Psoas muscle (tissue), 8 donors: Measurements from ENCODE around the gene LSM10. TPM values are rescaled to one million over a fixed set of nuclear protein-coding genes. Genes with fewer than 3 reads are reported as not detected.
A peak's percentile ranks its signal among the peaks of the same experiment; 100 is the strongest.

Experiments used
- ATAC-seq, 4 donors: fragments of 200-7000 bp; cut with Tn5 transposase; one replicate each; pipeline ENCODE4 v1.9.1; 2020; ENCODE audit warnings: moderate library complexity in 3 of 4, mild to moderate bottlenecking in 2 of 4
- DNase-seq, 2 donors: peaks; one replicate each; pipeline ENCODE4 v3.0.0-alpha.2; 2020
- H3K27ac ChIP-seq: fragments of 200-600 bp; one replicate; pipeline ENCODE4 v1.8.0; 2022
- H3K27me3 ChIP-seq, 3 donors: fragments of 200-600 bp in 1 of 3; one replicate each; pipeline versions ENCODE4 v1.6.1 to v1.8.0; 2013 to 2022; ENCODE audit warnings: low read length in 2 of 3, mild to moderate bottlenecking in 2 of 3, moderate library complexity in 1 of 3; ENCODE audit not compliant: insufficient read depth in 3 of 3
- H3K36me3 ChIP-seq, 2 donors: fragments of 200-600 bp in 1 of 2; one replicate each; pipeline versions ENCODE4 v1.6.1 to v1.8.0; 2013 to 2022; ENCODE audit warnings: low read depth in 1 of 2, mild to moderate bottlenecking in 1 of 2, moderate library complexity in 1 of 2; ENCODE audit not compliant: insufficient read depth in 1 of 2
- H3K4me1 ChIP-seq: fragments of 200-600 bp; one replicate; pipeline ENCODE4 v1.8.0; 2022
- H3K4me3 ChIP-seq: fragments of 200-600 bp; one replicate; pipeline ENCODE4 v1.8.0; 2022; ENCODE audit warnings: mild to moderate bottlenecking
- H3K9me3 ChIP-seq: fragments of 200-600 bp; one replicate; pipeline ENCODE4 v1.8.0; 2022
- WGBS, 3 donors: extraction: QIAGEN DNeasy Blood & Tissue Kit; methylation state at CpG; one replicate each; pipeline versions ENCODE4 v1.1.6 to v1.1.7; 2013; 5-methylcytosine and 5-hydroxymethylcytosine counted together
- intact Hi-C, 2 donors: fragments of 100-400 bp; cut with DNase I; formaldehyde crosslinking; loops; one replicate each; pipeline versions ENCODE4 v1.11.0 to v1.14.2; 2022
- polyA plus RNA-seq, 3 donors: library from polyadenylated mRNA; stranded (reverse); fragments of 200-250 nt; gene quantifications; one replicate each; pipeline ENCODE4 v1.2.3, GENCODE V29; 2013
- total RNA-seq, 4 donors: library from RNA; stranded (reverse); fragmentation: NEBNext Ultra II Directional in 2 of 4; extraction: Animal tissue kit (Norgen Biotek cat#: 25700) in 2 of 4; gene quantifications; one replicate each; pipeline versions ENCODE4 v1.2.1 to v1.2.4, GENCODE V29; 2021 to 2023
- TF ChIP-seq, protein P1 (sequence below): fragments of 200-600 bp; IDR thresholded peaks from one replicate; pipeline ENCODE4 v1.8.0; 2022; ENCODE audit warnings: antibody characterized with exemption
- donor health status: healthy with polysubstance abuse.
- donor health status: DM: no; HTN: no; CAD: no; lungs with moderate emphysema.
- donor health status: Bipolar disorder and iron deficiency.
- donor health status: healthy.
- donor health status: DM: yes; HTN: yes; CAD: no.
- donor health status: DM: no; HTN: no; CAD: no.
- donor health status: DM: no; HTN: no; CAD: no.
- donor health status: DM: yes; HTN: yes; CAD: no.

The LSM10 gene
- total and polyA plus RNA-seq, 7 donors = 80.3 to 246 (median 102) TPM

DNA sequence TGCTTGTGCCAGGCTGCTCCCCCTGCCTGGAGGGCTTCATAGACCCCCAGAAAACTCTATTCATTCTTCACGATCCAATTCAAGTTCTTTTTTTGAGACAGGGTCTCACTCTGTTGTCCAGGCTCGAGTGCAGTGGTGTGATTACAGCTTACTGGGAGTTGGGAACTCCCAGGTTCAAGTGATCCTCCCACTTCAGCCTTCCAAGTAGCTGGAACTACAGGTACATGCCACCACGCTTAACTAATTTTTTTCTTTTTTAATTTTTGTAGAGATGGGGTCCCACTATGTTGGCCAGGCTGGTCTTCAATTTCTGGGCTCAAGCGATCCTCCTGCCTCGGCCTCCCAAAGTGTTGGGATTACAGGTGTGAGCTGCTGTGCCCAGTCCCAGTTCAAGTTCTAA, 16.3 kb downstream of the LSM10 start:
- intact Hi-C loops = loop anchor here in 1 of 2 donors (10.0 kb wide), 1 partner anchor 227 kb away; the partner anchor contains the start of gene MAP7D1
- Histone ChIP-seq H3K27ac (peak overlapping the region; percentile 92), H3K27me3 (no peaks in the 10 kb centered on the region), H3K9me3 (no peaks in the 10 kb centered on the region), H3K4me3 (no peak overlapping the region), H3K4me1 (peaks cover 69% of the 10 kb centered on the region), H3K36me3 (peaks cover 0 to 26% of the 10 kb centered on the region in 2 donors)
- TF ChIP-seq, protein P1, sequence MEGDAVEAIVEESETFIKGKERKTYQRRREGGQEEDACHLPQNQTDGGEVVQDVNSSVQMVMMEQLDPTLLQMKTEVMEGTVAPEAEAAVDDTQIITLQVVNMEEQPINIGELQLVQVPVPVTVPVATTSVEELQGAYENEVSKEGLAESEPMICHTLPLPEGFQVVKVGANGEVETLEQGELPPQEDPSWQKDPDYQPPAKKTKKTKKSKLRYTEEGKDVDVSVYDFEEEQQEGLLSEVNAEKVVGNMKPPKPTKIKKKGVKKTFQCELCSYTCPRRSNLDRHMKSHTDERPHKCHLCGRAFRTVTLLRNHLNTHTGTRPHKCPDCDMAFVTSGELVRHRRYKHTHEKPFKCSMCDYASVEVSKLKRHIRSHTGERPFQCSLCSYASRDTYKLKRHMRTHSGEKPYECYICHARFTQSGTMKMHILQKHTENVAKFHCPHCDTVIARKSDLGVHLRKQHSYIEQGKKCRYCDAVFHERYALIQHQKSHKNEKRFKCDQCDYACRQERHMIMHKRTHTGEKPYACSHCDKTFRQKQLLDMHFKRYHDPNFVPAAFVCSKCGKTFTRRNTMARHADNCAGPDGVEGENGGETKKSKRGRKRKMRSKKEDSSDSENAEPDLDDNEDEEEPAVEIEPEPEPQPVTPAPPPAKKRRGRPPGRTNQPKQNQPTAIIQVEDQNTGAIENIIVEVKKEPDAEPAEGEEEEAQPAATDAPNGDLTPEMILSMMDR = no peak
- ATAC-seq = no peak
- no peak for DNase-seq
- 94 to 97% (median 94%) methylated on average over 5 of the region's 5 CpGs for WGBS, 3 donors

DNA sequence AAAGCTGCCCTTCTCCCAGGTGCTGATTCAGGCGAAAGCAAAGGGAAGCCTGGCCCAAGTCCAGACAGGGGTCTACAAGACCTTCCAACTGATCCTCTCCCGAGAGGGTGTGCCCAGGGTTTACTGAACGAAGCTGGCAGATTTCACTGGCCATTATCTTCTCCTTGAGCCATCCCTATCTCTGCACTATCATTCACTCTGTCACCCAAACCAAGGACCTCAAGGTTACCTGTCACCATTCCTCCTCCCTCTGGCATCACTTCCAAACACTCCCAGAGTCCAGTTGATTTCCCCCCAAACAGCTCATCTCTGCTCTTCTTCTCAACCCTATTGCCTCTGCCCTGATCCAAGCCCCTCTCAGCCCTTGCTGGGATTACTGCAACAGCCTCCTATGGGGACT, 16.9 kb downstream of the LSM10 start:
- intact Hi-C loops = loop anchor here in 1 of 2 donors (10.0 kb wide), 1 partner anchor 226 kb away; the partner anchor contains the start of gene MAP7D1
- WGBS, 3 donors = 72 to 87% (median 83%) methylated on average over 3 of the region's 3 CpGs
- peaks cover 73% of the 10 kb centered on the region for H3K4me1 ChIP-seq
- no peaks in the 10 kb centered on the region for H3K9me3 ChIP-seq
- H3K27ac ChIP-seq = no peak overlapping the region
- H3K36me3 ChIP-seq = peaks cover 0 to 26% of the 10 kb centered on the region in 2 donors
- TF ChIP-seq, protein P1 = no peak
- no peak overlapping the region for H3K4me3 ChIP-seq
- no peak for ATAC-seq
- H3K27me3 ChIP-seq = no peaks in the 10 kb centered on the region
- no peak for DNase-seq

DNA sequence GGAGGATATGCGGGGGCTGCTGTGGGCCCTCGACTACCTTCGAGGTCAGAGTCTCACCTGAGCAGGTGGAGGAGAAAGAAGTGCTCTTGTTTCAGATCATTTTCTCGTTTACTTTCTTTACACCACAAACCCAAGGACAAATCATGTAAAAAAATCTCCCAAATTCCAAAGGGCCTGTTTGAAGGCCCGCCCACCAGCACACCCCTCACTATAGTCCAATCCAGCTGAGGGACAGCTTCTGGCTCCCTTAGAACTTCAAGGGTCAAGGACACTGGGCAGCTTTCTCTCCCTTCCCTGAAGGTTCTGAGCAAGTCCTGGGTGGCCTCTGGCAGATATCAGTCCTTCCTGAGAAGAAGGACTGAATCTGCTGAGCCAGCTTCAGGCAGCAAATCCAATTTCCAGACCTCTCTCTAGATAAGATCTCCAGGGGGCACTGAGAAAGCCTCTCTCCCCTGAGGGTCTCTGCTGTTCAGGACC, 17.5 kb downstream of the LSM10 start:
- ATAC-seq (no peak), DNase-seq (no peak)
- Histone ChIP-seq H3K4me3 (no peak overlapping the region), H3K4me1 (peaks cover 79% of the 10 kb centered on the region), H3K9me3 (no peaks in the 10 kb centered on the region), H3K27ac (peak overlapping the region; percentile 40), H3K27me3 (no peaks in the 10 kb centered on the region), H3K36me3 (peaks cover 0 to 26% of the 10 kb centered on the region in 2 donors)
- WGBS, 3 donors = 80 to 93% (median 87%) methylated on average over 5 of the region's 5 CpGs
- intact Hi-C loops = loop anchor here in 1 of 2 donors (10.0 kb wide), 1 partner anchor 225 kb away; the partner anchor contains the start of gene MAP7D1
- TF ChIP-seq, protein P1 = no peak

DNA sequence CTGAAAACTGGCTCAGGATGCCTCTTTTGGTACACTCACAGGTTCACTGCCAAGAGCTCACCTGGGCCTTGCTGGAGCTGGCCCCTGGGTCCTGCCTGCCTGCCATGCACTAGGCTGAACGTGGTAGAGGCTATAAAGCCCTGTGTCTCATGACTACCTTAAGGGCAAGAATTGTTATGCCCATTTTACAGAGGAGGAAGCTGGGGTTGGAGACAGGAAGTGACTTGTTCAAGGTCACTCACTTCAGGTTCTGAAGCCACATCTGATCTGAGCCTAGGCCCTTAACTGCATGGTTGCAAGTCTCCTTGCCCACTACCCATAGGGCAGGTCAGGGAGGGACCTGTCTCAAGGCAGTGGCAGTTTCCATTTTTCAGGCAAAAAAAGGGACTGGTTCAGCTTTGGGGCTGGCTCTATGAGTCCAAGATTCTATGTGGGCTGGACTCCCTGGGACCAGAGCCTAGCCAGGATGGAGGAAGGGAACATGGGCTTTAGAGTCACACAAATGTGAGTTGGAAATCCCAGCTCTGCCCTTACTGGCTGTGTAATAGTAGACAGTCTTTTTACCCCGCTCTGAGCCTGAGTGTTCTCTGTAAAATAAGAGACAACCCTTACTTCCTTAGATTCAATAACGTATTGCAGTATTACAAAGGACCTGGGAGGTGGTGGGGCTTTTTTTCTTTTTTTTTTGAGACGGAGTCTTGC, 19.8 kb downstream of the LSM10 start:
- WGBS, 3 donors = 68 to 82% (median 75%) methylated on average over 4 of the region's 4 CpGs
- ATAC-seq = no peak
- H3K9me3 ChIP-seq = no peaks in the 10 kb centered on the region
- H3K4me3 ChIP-seq = no peak overlapping the region
- H3K4me1 ChIP-seq = peaks cover 86% of the 10 kb centered on the region
- H3K36me3 ChIP-seq = peaks cover 0 to 28% of the 10 kb centered on the region in 2 donors
- no peaks in the 10 kb centered on the region for H3K27me3 ChIP-seq
- intact Hi-C loops = no loop called here
- peak overlapping the region; percentile 65 for H3K27ac ChIP-seq
- no peak for DNase-seq
- TF ChIP-seq, protein P1 = no peak
